ENCODE results near the gene SLC39A1. TPM values are rescaled to one million over a fixed set of nuclear protein-coding genes. Genes with fewer than 3 reads are reported as not detected.

SLC39A1 gene
- total and polyA plus RNA-seq, 9 of the 15 experiments (the other 6 are each of a cell fraction or from before 2014, with no cell fraction given): 9.9 to 81.1 (median 62.7) TPM

DNA sequence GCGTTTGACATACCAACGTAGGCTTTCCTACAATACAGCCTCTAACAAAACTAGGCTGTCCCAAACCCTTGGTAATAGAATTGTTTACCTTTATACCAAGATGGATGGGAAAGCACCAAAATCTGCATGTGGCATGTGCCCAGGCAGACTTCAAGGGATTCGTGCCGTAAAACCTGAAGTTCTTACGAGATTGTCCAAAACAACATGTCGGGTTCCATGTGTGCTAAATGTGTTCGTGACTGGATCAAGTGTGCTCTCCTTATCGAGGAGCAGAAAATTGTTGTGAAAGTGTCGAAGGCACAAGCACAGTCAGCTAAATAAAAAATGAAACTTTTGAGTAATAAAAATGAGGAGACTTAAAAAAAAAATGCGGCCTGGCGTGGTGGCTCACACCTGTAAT lies 32.3 kb upstream of the SLC39A1 start:
- Histone ChIP-seq H3K79me2 (ENCODE audit: control insufficient read depth, insufficient read depth, low read length) (peaks cover 25% of the 10 kb centered on the region), H3K36me3 (ENCODE audit: control insufficient read depth, insufficient read depth, low read length) (peaks cover 43% of the 10 kb centered on the region), H3K4me2 (ENCODE audit: insufficient read depth, low read length) (no peak overlapping the region), H3K27me3 (ENCODE audit: control insufficient read depth in 2 of 2, insufficient read depth in 2 of 2, low read length in 2 of 2) (no peaks in the 10 kb centered on the region), H3K27ac (ENCODE audit: extremely low read depth, low read depth, low read length) (no peak overlapping the region), H3K4me1 (replicated peaks in 1 of 2; ENCODE audit: control insufficient read depth in 2 of 2, insufficient read depth in 2 of 2, low read length in 2 of 2) (peaks cover 4 to 11% of the 10 kb centered on the region in 2 experiments; a peak in 2 of 5 replicates), H3K9ac (ENCODE audit: insufficient read depth in 1 of 2, low read depth in 2 of 2, low read length in 2 of 2) (no peak overlapping the region), H3K9me3 (replicated peaks; ENCODE audit: control insufficient read depth, insufficient read depth, low read depth, low read length) (no peaks in the 10 kb centered on the region), H3K9me1 (ENCODE audit: control insufficient read depth, insufficient read depth, low read length) (no peaks in the 10 kb centered on the region), H4K20me1 (replicated peaks; ENCODE audit: control insufficient read depth, insufficient read depth, low read length) (no peaks in the 10 kb centered on the region; the same call in 1 of the 2 replicates), H2AFZ (ENCODE audit: low read depth, low read length) (no peak overlapping the region), H3K4me3 (no peak overlapping the region)
- BruUV-seq (replicated peaks): no TSS peak
- POLR2A ChIA-PET: interaction anchor here (0.5 to 1.1 kb wide), 3 partner anchors 18 to 63 kb away, joined by 3 to 5 read pairs (median 3); partner anchors contain the start of gene JTB
- no peak for ATAC-seq
- in situ Hi-C loops (cut with MboI) (no loop called here), intact Hi-C loops (cut with micrococcal nuclease) (no loop called here)
- CTCF ChIA-PET (ENCODE audit: low intra/inter-chr PET ratio): no interaction called here
- TF ChIP-seq STAT5B (CRISPR knock-in tag; IDR thresholded peaks at IDR 0.05): no peak
- TF ChIP-seq GTF2F1 (IDR thresholded peaks at IDR 0.05; ENCODE audit: low read depth, low read length): no peak
- TF ChIP-seq FOXK1 (CRISPR knock-in tag; IDR thresholded peaks at IDR 0.05; ENCODE audit: borderline replicate concordance): no peak
- no peak for TF ChIP-seq PRMT5 (CRISPR knock-in tag; IDR thresholded peaks at IDR 0.05)
- TF ChIP-seq, protein P1, sequence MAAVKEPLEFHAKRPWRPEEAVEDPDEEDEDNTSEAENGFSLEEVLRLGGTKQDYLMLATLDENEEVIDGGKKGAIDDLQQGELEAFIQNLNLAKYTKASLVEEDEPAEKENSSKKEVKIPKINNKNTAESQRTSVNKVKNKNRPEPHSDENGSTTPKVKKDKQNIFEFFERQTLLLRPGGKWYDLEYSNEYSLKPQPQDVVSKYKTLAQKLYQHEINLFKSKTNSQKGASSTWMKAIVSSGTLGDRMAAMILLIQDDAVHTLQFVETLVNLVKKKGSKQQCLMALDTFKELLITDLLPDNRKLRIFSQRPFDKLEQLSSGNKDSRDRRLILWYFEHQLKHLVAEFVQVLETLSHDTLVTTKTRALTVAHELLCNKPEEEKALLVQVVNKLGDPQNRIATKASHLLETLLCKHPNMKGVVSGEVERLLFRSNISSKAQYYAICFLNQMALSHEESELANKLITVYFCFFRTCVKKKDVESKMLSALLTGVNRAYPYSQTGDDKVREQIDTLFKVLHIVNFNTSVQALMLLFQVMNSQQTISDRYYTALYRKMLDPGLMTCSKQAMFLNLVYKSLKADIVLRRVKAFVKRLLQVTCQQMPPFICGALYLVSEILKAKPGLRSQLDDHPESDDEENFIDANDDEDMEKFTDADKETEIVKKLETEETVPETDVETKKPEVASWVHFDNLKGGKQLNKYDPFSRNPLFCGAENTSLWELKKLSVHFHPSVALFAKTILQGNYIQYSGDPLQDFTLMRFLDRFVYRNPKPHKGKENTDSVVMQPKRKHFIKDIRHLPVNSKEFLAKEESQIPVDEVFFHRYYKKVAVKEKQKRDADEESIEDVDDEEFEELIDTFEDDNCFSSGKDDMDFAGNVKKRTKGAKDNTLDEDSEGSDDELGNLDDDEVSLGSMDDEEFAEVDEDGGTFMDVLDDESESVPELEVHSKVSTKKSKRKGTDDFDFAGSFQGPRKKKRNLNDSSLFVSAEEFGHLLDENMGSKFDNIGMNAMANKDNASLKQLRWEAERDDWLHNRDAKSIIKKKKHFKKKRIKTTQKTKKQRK (IDR thresholded peaks at IDR 0.05; ENCODE audit: borderline replicate concordance, low read depth, low read length): no peak
- TF ChIP-seq SLC30A9 (CRISPR knock-in tag; IDR thresholded peaks at IDR 0.05): no peak
- no peak for TF ChIP-seq HMBOX1 (IDR thresholded peaks at IDR 0.05)
- no peak for TF ChIP-seq KLF16 (IDR thresholded peaks at IDR 0.05)
- TF ChIP-seq ZBTB43 (CRISPR knock-in tag; IDR thresholded peaks at IDR 0.05): no peak
- no peak for TF ChIP-seq STAG1 (CRISPR knock-in tag; IDR thresholded peaks at IDR 0.05; ENCODE audit: borderline replicate concordance)
- TF ChIP-seq EP300 (IDR thresholded peaks at IDR 0.05; ENCODE audit: low read length): no peak
- TF ChIP-seq RAD51 (IDR thresholded peaks at IDR 0.05; ENCODE audit: borderline replicate concordance, low read depth): no peak
- no peak for TF ChIP-seq ZNF644 (tag; IDR thresholded peaks at IDR 0.05; ENCODE audit: low read depth)
- no peak for TF ChIP-seq ETV1 (tag; conservative IDR thresholded peaks at IDR 0.05; ENCODE audit: low read depth)
- no peak for TF ChIP-seq ZBTB34 (CRISPR knock-in tag; IDR thresholded peaks at IDR 0.05)
- FAIRE-seq: no peak
- 92% methylated on average over 11 of the region's 11 CpGs for WGBS (ENCODE audit: insufficient coverage, low coverage, missing lambda C conversion rate)
- no peak for DNase-seq (ENCODE audit: extremely low read depth in 1 of 4, low spot score in 3 of 4)
